Ascending aorta (tissue), 2 donors: ENCODE results near the gene GPC6. TPM values are rescaled to one million over a fixed set of nuclear protein-coding genes. Genes with fewer than 3 reads are reported as not detected.

ENCODE experiments used
- DNase-seq, 2 donors: peaks; one replicate each; pipeline ENCODE4 v3.0.0-alpha.2; 2019; ENCODE audit warnings: low spot score in 2 of 2
- H3K27ac ChIP-seq, 2 donors: fragments of 200-600 bp; sonication (generic); one replicate each; pipeline ENCODE4 v1.5.1; 2016 to 2017; ENCODE audit warnings: mild to moderate bottlenecking in 1 of 2
- H3K27me3 ChIP-seq: fragments of 200-600 bp; sonication (generic); one replicate; pipeline ENCODE4 v1.5.1; 2017
- H3K36me3 ChIP-seq, 2 donors: fragments of 200-600 bp; sonication (generic); one replicate each; pipeline ENCODE4 v1.5.1; 2016
- H3K4me1 ChIP-seq, 2 donors: fragments of 200-600 bp; sonication (generic); one replicate each; pipeline ENCODE4 v1.5.1; 2016 to 2017; ENCODE audit warnings: mild to moderate bottlenecking in 1 of 2
- H3K4me3 ChIP-seq, 2 donors: fragments of 200-600 bp; sonication (generic); one replicate each; pipeline ENCODE4 v1.5.1; 2016 to 2017; ENCODE audit warnings: mild to moderate bottlenecking in 1 of 2
- H3K9me3 ChIP-seq, 2 donors: fragments of 200-600 bp; sonication (generic); one replicate each; pipeline ENCODE4 v1.5.1; 2016
- intact Hi-C: fragments of 100-400 bp; cut with DNase I; formaldehyde crosslinking; loops from one replicate; pipeline ENCODE4 v1.15.1; 2023
- total RNA-seq: library from RNA; depleted of rRNA; stranded (reverse); fragments of >200 nt; gene quantifications from one replicate; pipeline ENCODE4 v1.1.0, GENCODE V29; 2016
- TF ChIP-seq, protein P1 (sequence below), 3 experiments: fragments of 200-600 bp in 2 of 3; fragments of 450-650 bp in 1 of 3; sonication (generic) in 2 of 3; IDR thresholded peaks; one replicate each; pipeline ENCODE4 v1.5.1; 2016 to 2019; ENCODE audit warnings: antibody characterized with exemption in 3 of 3, mild to moderate bottlenecking in 1 of 3, moderate library complexity in 1 of 3

Gene GPC6
- total RNA-seq, 1 donor from 2014 or later = 23.2 TPM

- Histone ChIP-seq H3K27ac (no peak overlapping the region), H3K4me1 (no peaks in the 10 kb centered on the region), H3K36me3 (no peaks in the 10 kb centered on the region), H3K4me3 (no peak overlapping the region), H3K27me3 (no peaks in the 10 kb centered on the region), H3K9me3 (no peaks in the 10 kb centered on the region)
- intact Hi-C loops = no loop called here
- DNase-seq = no peak
- TF ChIP-seq, protein P1, sequence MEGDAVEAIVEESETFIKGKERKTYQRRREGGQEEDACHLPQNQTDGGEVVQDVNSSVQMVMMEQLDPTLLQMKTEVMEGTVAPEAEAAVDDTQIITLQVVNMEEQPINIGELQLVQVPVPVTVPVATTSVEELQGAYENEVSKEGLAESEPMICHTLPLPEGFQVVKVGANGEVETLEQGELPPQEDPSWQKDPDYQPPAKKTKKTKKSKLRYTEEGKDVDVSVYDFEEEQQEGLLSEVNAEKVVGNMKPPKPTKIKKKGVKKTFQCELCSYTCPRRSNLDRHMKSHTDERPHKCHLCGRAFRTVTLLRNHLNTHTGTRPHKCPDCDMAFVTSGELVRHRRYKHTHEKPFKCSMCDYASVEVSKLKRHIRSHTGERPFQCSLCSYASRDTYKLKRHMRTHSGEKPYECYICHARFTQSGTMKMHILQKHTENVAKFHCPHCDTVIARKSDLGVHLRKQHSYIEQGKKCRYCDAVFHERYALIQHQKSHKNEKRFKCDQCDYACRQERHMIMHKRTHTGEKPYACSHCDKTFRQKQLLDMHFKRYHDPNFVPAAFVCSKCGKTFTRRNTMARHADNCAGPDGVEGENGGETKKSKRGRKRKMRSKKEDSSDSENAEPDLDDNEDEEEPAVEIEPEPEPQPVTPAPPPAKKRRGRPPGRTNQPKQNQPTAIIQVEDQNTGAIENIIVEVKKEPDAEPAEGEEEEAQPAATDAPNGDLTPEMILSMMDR (IDR thresholded peaks at IDR 0.05) = no peak
Observed at GRCh38 chr13:93425411-93425810, 198.8 kb downstream of the GPC6 start.

GRCh38 chr13:93430381-93430780 lies 203.8 kb downstream of the GPC6 start:
- TF ChIP-seq, protein P1 (IDR thresholded peaks at IDR 0.05) = no peak
- no peak overlapping the region for H3K27ac ChIP-seq
- DNase-seq = no peak
- no peaks in the 10 kb centered on the region for H3K27me3 ChIP-seq
- no peaks in the 10 kb centered on the region for H3K9me3 ChIP-seq
- intact Hi-C loops = no loop called here
- H3K4me3 ChIP-seq = no peak overlapping the region
- H3K36me3 ChIP-seq = no peaks in the 10 kb centered on the region
- H3K4me1 ChIP-seq = no peaks in the 10 kb centered on the region

DNA sequence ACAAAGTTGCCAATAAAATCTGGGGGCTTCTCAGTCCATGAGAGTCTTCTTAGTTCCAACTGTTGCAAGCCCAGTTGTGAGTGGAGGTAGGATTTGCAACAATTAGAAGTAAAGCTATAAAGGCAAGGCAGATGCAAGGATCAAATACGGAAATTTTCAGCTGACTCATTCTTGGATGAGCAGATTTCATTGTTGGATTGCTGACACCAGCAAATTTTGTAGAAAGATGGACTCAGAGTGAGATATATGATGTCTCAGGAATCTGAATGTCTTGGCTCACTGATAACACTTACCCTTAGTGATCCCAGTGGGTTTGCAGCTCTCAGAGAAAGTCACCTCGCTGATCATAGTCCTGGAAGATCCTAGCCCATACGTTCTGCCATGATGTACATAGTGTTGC lies 209.0 kb downstream of the GPC6 start:
- H3K27ac ChIP-seq = no peak overlapping the region
- H3K9me3 ChIP-seq = no peaks in the 10 kb centered on the region
- H3K27me3 ChIP-seq = no peaks in the 10 kb centered on the region
- TF ChIP-seq, protein P1 (IDR thresholded peaks at IDR 0.05) = no peak
- intact Hi-C loops = no loop called here
- no peaks in the 10 kb centered on the region for H3K36me3 ChIP-seq
- DNase-seq = no peak
- no peak overlapping the region for H3K4me3 ChIP-seq
- no peaks in the 10 kb centered on the region for H3K4me1 ChIP-seq

DNA sequence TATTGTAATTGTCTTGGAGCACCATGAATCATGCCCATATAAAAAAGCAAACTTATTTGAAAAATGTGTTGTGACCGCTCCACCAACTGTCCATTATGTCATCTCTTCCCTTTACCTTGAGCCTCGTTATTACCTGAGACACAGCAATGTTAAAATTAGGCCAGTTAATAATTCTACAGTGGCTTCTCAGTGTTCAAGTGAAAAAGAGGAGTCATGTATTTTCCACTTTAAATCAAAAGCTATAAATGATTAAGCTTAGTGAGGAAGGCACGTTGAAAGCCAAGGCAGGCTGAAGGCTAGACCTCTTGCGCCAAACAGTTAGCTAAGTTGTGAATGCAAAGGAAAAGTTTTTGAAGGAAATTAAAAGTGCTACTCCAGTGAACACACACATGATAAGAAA lies 210.5 kb downstream of the GPC6 start:
- no peaks in the 10 kb centered on the region for H3K27me3 ChIP-seq
- no peak for DNase-seq
- no peak overlapping the region for H3K4me3 ChIP-seq
- no peaks in the 10 kb centered on the region for H3K9me3 ChIP-seq
- H3K27ac ChIP-seq = no peak overlapping the region
- TF ChIP-seq, protein P1 (IDR thresholded peaks at IDR 0.05) = no peak
- H3K4me1 ChIP-seq = no peaks in the 10 kb centered on the region
- intact Hi-C loops = no loop called here
- no peaks in the 10 kb centered on the region for H3K36me3 ChIP-seq

- H3K36me3 ChIP-seq = no peaks in the 10 kb centered on the region
- intact Hi-C loops = no loop called here
- TF ChIP-seq, protein P1 (IDR thresholded peaks at IDR 0.05) = no peak
Observed at GRCh38 chr13:93446238-93446637, 219.6 kb downstream of the GPC6 start.

DNA sequence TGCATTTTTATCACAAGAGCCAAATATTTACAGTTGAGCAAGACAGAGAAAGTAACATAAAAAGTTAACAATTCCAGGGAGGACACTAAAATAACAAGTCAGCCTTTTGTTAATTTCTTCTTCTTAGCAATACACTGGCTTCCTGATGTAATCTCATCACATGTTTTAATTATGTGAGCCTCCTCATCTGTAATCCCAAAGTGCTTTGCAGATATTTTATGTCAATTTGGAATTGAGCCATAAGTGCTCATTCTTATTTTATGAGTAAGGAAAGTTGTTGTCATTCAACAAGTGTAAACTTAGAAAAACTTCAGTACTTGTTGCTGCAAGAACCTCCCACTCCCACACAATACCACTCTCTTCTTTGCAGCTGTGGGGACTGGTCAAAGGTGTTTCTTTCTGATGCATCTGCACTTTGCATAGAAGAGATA lies 223.6 kb downstream of the GPC6 start:
- no peaks in the 10 kb centered on the region for H3K27me3 ChIP-seq
- intact Hi-C loops = no loop called here
- H3K9me3 ChIP-seq = no peaks in the 10 kb centered on the region
- TF ChIP-seq, protein P1 (IDR thresholded peaks at IDR 0.05) = no peak
- no peaks in the 10 kb centered on the region for H3K4me1 ChIP-seq
- no peak overlapping the region for H3K27ac ChIP-seq
- no peak for DNase-seq
- no peaks in the 10 kb centered on the region for H3K36me3 ChIP-seq
- no peak overlapping the region for H3K4me3 ChIP-seq

More at GRCh38 chr13:93446238-93446637, 219.6 kb downstream of the GPC6 start:
- no peaks in the 10 kb centered on the region for H3K9me3 ChIP-seq
- H3K4me1 ChIP-seq = no peaks in the 10 kb centered on the region
- no peak for DNase-seq
- no peak overlapping the region for H3K4me3 ChIP-seq
- H3K27me3 ChIP-seq = no peaks in the 10 kb centered on the region
- no peak overlapping the region for H3K27ac ChIP-seq
